ENCODE measurements around the gene HNRNPAB. TPM values are rescaled to one million over a fixed set of nuclear protein-coding genes. Genes with fewer than 3 reads are reported as not detected.
A peak's percentile ranks its signal among the peaks of the same experiment; 100 is the strongest.

Gene HNRNPAB
- total RNA-seq, 1 experiment from 2014 or later, result 547 TPM

DNA sequence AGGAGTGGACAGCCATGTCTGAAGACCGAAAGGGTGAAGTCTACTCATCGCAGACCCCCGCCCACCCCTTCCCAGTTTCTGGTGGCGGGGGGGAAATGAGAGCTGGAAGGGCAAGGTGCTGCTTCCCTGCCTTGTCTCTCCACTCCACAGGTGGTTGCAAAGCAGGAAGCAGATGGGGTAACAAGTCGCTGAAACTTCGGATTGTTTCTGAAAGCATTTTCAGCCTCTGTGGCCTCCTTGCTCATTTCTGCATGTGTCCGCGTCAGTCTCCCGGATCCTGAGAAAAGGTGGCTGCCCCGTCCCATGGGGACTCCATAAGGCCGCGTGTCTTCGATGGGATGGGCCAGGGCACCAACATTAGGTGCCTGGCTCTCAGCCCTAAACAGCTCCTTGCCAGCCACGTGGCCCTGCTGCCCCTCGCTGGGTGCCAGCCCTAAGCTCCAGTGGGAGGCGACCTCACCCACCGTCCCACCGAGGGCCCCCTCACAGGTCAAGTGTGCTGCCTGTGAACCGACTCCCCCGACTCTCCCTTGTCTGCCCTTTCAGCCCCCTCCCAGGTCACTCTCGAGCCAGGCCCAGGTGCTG, 27.3 kb downstream of the HNRNPAB start:
- no peak overlapping the region for H2AK5ac ChIP-seq (ENCODE audit: insufficient read length, low read length)
- peaks cover 3% of the 10 kb centered on the region for H3K23me2 ChIP-seq (ENCODE audit: insufficient read length, low read depth, low read length, poor library complexity, severe bottlenecking)
- H3K27ac Mint-ChIP-seq, result no peak overlapping the region
- no peak overlapping the region for H4K5ac ChIP-seq (ENCODE audit: insufficient read length, low read depth, low read length)
- H3K9me3 Mint-ChIP-seq, result no peaks in the 10 kb centered on the region; a peak in 1 of 5 replicates
- H2BK15ac ChIP-seq (ENCODE audit: low read depth, low read length), result no peak overlapping the region
- no peaks in the 10 kb centered on the region for H4K20me1 ChIP-seq (ENCODE audit: control insufficient read depth, insufficient read depth, insufficient read length)
- no peak overlapping the region for H3K23ac ChIP-seq (ENCODE audit: insufficient read length, low read depth, low read length)
- H3K4ac ChIP-seq (ENCODE audit: low read depth, low read length), result no peak overlapping the region
- H2BK120ac ChIP-seq (ENCODE audit: low read depth, low read length, poor library complexity, severe bottlenecking), result no peak overlapping the region
- H3K9me3 ChIP-seq (ENCODE audit: control insufficient read depth, low read depth, low read length), result no peaks in the 10 kb centered on the region
- no peak overlapping the region for H3T11ph ChIP-seq (ENCODE audit: low read length)
- no peak overlapping the region for H4K91ac ChIP-seq (ENCODE audit: insufficient read length, low read depth, low read length)
- no peak overlapping the region for H3K56ac ChIP-seq (ENCODE audit: insufficient read length, low read depth, low read length)
- peaks cover 4% of the 10 kb centered on the region; the same call in 1 of the 2 replicates for H3K79me2 ChIP-seq (ENCODE audit: insufficient read depth, low read length)
- H3K27me3 Mint-ChIP-seq (ENCODE audit: low read depth), result no peaks in the 10 kb centered on the region; the same call in 1 of the 2 replicates
- no peaks in the 10 kb centered on the region for H3K79me1 ChIP-seq (ENCODE audit: insufficient read depth, low read depth, low read length, poor library complexity, severe bottlenecking)
- no peak overlapping the region for H2BK5ac ChIP-seq (ENCODE audit: insufficient read length, low read length)
- no peak overlapping the region for H3K27ac ChIP-seq (ENCODE audit: insufficient read length, low read depth, low read length)
- peak overlapping the region; percentile 68 for H3K18ac ChIP-seq (ENCODE audit: insufficient read length, low read depth, low read length)
- TF ChIP-seq, protein P1, sequence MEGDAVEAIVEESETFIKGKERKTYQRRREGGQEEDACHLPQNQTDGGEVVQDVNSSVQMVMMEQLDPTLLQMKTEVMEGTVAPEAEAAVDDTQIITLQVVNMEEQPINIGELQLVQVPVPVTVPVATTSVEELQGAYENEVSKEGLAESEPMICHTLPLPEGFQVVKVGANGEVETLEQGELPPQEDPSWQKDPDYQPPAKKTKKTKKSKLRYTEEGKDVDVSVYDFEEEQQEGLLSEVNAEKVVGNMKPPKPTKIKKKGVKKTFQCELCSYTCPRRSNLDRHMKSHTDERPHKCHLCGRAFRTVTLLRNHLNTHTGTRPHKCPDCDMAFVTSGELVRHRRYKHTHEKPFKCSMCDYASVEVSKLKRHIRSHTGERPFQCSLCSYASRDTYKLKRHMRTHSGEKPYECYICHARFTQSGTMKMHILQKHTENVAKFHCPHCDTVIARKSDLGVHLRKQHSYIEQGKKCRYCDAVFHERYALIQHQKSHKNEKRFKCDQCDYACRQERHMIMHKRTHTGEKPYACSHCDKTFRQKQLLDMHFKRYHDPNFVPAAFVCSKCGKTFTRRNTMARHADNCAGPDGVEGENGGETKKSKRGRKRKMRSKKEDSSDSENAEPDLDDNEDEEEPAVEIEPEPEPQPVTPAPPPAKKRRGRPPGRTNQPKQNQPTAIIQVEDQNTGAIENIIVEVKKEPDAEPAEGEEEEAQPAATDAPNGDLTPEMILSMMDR (conservative IDR thresholded peaks at IDR 0.05), result no peak
- H3K4me3 Mint-ChIP-seq, result peak overlapping the region; percentile 79 to 82
- peaks cover 12 to 22% of the 10 kb centered on the region in 2 experiments for H3K4me1 Mint-ChIP-seq
- H3K27me3 ChIP-seq (ENCODE audit: insufficient read depth, low read length), result no peaks in the 10 kb centered on the region
- H3K14ac ChIP-seq (ENCODE audit: insufficient read depth, low read length), result no peak overlapping the region; the same call in 1 of the 2 replicates
- no peak overlapping the region for H2AFZ ChIP-seq (ENCODE audit: low read length)
- peak overlapping the region; percentile 61 for H3K4me2 ChIP-seq (ENCODE audit: insufficient read depth, insufficient read length, low read length)
- H2BK12ac ChIP-seq (ENCODE audit: insufficient read length, low read depth, low read length), result no peak overlapping the region
- WGBS (ENCODE audit: extremely low coverage, insufficient read length, low lambda C conversion rate), result no CpG with 5 or more reads among the region's 21 CpGs
- no peak overlapping the region for H4K8ac ChIP-seq (replicated peaks; ENCODE audit: insufficient read length, low read depth, low read length)
- peak overlapping the region; percentile 34 for H3K9ac ChIP-seq (ENCODE audit: extremely low read depth, insufficient read length, low read length)
- no peak for DNase-seq
- no peaks in the 10 kb centered on the region for H3K4me1 ChIP-seq (ENCODE audit: insufficient read depth, low read length)
- H2BK20ac ChIP-seq (ENCODE audit: low read depth, low read length, poor library complexity, severe bottlenecking), result no peak overlapping the region
- peaks cover 39 to 50% (median 49%) of the 10 kb centered on the region in 3 experiments for H3K36me3 Mint-ChIP-seq (ENCODE audit: insufficient read depth in 1 of 3, low read depth in 3 of 3)
